Activated CD4-positive, alpha-beta T cell treated with anti-CD3 and anti-CD28 coated beads for 48 hours (primary cell): ENCODE data around the gene TTC19.

Source experiments
- DNase-seq: peaks from one replicate; pipeline ENCODE4 v3.0.0-alpha.2; 2020

The TTC19 gene, protein sequence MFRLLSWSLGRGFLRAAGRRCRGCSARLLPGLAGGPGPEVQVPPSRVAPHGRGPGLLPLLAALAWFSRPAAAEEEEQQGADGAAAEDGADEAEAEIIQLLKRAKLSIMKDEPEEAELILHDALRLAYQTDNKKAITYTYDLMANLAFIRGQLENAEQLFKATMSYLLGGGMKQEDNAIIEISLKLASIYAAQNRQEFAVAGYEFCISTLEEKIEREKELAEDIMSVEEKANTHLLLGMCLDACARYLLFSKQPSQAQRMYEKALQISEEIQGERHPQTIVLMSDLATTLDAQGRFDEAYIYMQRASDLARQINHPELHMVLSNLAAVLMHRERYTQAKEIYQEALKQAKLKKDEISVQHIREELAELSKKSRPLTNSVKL

DNA sequence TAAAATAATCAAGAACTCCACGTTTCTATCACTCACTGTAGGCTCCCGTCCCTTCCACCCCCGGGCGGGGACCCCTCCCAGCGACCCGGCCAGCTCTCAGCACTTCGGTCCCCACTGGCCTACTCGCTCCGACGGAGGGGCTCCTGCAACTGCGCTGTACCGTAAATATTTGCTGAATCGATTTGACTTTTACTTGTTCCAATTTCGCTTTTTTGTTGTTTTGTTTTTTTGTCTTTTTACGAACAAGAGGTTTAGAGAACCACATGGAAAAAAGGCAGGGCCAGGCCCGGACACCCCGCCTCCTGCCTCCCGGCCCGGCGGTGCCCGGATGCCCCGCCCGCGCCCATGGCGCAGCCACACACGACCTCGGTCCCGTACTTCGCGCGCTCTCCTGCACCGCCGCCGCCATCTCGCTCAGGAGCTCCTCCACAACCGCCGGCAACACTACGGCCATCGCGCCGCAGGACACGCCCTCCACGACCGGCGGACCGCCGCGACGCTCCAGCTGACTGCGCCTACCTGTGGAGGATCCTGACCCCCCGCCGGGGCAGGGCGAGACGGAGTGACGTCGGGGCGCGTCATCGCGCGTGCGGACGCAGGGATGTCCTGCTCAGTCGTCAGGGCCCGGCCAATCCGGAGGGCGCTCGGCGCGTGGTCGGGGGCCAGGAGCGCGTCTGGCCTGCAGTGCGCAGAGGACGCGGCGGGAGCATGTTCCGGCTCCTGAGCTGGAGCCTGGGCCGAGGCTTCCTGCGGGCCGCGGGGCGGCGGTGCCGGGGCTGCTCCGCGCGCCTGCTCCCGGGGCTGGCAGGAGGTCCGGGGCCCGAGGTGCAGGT lies at the start of gene TTC19, which contains the start of gene ZSWIM7:
TSS of gene TTC19 (plus strand) at position 684 of the 833 bp plus-strand sequence. CDS start at position 709, 25 bp downstream.
TSS of gene ZSWIM7 (minus strand) at position 564 of the 833 bp plus-strand sequence. CDS start at position 454, 110 bp downstream.
- DNase-seq = peak; percentile 96

DNA sequence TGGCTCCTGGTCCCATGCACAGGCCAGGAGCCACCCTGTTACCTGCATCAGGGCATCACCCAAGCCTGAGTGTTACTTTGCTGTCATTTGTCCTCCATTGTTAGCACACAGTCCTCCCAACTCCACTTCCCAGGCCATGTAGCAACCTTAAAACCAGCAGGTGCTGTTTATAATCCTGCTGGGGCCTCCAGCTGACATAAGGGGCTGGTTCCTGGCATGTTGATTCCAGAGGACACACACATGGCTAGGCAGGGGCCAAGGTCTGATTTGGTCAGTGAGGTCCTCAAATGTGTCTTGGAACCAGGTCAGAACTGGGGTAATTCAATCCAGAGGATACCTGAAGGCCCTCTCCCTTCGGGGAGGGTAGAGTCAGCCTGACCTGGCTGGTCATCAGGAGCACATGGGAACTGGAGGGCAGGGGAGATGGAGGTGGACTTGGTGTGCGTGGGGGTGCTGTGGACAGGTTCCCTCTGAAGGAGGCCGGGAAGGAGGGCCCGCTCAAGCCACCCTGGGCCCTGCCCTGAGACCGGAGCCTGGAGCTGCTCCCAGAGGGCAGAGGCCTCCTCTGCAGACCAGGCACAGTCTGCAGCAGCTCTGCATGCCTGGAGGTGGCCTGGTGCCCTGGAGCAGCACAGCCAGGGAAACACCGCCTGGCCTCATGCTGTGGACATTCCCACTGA lies 48.1 kb upstream of the TTC19 start:
- DNase-seq = no peak

DNA sequence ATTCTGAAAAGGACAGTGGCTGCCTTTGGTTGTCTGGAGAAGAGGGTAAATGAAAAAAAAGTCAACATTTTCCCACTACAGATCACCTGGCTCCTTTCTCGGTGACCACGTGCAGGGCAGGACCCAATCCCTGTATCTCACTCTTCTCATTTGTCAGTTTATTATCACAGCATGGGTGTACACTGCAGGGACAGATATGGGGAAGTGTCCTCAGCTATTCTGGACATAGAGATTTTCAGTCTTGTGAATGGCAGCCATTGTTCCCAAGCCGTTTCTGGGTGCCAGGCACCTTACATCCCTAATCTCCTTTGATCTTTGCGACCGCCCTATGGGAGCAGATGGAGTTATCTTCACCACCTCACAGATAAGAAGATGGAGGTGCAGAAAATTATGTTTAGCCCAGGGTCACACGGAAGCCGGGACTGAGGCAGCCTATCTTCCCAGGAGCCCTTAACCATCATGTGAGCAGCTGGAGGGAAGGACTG lies 47.5 kb upstream of the TTC19 start:
- DNase-seq = no peak

DNA sequence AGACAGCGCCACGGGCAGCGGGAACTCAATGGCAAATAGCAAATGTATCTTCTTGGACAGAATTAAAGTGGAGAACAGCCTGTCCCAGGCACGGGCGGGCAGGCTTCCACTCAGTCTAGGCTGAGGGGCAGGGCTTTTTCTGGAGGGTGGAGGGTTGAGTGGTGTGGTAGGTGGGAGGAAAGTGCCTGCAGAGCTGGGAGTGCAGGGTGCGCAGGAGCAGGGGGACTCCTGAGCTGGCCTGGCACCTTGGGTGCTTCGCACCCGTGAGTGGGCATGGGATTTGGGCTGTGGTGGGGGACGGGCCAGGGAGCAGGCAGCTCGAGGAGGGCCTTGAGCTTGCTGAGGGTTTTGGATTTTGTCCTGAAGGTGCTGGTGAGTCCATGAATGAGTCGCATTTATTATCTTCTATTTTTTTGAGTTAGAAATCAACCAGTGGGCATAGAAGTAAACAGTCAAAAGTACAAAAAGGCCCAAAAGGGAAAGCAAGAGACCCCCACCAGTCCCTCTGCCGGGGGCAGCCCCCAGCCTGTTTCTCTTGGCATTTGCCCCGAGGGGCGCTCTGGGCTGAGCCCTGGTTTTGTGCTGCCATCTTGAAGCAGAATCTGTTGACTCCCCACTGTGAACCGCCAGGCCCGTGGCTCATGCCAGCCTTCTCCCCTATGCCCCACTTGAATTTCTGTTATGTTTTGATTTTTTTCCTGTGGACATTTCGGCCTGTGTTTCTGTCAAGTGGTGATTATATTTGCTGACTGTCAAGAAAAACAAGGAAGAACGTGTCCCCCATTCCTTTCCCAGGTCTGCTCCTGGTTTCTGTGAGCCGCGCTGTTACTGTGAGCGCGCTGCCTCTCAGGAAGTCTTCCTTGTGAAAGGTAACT lies 46.5 kb upstream of the TTC19 start:
- DNase-seq = no peak

DNA sequence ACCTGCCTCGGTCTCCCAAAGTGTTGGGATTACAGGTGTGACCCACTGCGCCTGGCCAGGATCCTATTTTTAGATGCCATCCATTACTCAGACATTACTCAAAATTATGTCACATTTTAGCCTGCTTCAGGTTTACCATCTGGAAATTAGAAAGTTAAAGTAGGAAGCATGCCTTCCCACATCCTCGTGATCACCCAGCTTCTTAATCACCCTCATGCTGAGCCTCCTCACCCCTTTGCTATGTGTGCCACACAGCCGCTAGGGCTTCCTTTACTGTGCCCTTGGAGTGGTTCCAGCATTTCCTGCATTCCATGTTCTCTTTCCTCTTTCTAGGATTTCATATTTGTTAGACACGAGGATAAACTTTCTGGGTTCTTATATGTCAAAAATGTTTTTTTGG lies 45.4 kb upstream of the TTC19 start:
- no peak for DNase-seq

DNA sequence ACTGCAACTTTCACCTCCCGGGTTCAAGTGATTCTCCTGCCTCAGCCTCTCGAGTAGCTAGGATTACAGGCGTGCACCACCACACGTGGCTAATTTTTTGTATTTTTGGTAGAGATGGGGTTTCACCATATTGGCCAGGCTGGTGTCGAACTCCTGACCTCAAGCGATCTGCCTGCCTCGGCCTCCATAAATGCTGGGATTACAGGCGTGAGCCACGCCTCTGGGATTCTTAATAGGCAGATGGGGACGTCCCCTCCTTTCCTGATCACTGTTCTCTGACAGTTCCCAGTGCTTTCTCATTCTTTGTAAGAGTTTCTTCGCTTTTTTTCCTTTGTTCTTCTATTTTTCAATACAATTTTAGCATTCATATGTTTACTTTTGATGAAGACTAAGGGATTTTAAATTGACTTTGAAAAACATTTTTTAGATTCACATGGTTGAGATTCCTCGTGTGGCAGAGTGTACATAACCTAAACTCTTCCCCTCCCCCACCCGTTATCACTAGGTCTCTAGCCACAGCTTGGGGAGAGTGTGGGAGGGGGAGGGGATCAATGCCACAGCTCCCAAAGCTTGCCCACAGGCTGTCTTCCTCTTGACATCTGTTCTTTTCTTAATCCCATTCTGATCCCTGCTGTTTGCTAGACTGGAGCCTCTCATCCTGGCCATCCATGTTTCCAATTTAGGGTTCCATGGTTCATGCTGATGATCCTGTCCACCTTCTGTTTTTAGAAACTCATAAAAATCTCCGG lies 43.7 kb upstream of the TTC19 start:
- DNase-seq = no peak

DNA sequence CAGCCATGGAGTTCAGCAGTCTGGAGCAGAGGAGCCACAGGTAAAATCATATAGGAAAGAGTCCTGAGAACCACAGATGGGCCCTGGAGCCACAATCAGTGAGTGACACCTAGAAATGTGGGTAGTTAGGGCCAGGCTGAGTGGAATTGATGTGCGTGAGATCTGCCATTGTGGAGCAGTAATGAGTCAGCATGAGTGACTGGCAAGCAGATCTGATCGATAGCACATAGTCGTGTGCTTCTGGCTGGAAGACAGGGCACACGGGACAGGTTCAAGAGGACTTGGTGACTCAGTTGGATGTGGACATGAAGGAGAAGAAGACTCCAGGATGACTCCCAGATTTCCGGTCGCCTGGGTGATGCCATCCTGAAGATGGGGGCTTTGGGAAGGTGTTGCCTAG lies 42.4 kb upstream of the TTC19 start:
- DNase-seq = peak; percentile 61

DNA sequence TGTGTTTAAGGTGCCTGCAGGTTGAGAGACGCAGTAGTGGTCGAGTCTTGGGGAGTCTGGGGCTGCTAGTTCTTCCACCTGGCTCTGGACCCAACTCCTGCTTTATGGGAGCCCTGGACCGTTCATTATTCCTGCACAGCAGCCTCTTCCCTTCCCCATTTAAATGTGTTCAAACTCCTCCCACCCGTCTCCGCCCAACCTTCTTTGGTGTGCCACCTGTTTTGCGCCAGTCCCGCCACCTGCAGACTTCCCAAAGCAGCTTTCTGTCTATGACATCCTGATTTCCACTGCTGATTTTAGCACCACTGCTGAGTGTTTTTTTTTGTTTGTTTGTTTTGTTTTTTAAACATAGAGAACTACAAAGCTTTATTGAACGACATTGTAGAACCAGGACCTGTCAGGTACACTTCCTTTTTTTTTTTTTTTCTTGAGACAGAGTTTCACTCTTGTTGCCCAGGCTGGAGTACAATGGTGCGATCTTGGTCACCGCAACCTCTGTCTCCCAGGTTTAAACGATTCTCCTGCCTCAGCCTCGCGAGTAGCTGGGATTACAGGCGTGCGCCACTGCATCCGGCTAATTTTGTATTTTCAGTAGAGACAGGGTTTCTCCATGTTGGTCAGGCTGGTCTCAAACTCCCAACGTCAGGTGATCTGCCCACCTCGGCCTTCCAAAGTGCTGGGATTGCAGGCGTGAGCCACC lies 41.9 kb upstream of the TTC19 start:
- no peak for DNase-seq

DNA sequence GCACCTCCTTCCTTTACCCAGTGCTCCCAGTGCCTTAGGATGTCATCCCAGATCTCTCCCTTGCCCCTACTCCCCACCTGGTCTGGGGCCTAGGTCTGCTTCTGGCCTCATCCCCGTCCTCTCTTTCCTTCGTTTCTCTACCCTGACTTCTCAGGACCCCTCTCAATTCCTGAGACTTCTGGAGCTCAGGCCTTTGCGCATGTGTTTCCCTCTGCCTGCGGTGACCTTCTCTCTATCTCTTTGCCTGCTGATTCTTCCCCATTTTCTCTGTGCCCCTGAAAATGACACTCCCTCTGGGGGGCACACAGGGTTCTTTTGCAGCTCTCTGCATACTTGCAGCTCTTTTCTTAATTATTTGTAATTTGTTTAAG lies 41.2 kb upstream of the TTC19 start:
- DNase-seq = no peak

DNA sequence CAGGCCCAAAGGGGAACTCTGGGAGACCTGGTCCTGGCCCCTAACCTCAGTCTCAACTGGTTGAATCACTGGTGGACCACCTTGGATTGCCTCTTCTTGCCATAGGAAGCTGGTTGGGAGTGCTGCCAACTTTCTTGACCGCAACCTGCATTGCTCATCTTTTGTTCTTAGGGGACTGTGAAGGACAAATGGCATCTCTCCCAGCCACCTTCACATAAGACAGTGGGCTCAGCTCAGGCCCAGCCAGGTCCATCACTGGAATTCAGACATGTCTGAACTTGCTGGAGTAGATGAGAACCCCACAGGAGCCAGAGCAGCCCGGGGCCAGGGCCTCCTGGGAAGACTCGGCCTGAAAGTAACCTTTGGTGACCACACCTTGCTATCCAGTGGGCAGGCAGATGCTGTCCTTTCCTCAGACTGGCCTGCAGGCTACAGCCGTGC lies 35.9 kb upstream of the TTC19 start:
- no peak for DNase-seq

DNA sequence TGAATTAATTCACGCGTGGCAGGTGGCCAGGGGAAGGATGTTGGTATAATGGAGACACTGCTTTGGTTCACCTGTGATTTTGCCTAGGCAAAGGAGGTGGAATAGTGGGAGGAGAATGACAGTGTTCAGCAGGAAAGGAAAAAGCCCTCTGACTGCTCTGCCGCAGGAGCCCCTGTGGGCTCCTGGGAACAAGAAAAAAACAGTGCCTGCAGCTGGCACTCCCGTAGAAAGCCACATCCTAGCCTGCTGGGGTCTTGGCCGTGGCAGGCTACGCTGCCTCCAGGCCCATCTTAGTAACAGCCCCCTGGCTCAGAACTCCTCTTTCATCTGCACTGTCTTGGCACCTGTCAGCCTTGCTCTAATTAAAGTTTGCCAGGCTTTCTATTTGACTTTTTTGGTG lies 34.1 kb upstream of the TTC19 start:
- DNase-seq = no peak

DNA sequence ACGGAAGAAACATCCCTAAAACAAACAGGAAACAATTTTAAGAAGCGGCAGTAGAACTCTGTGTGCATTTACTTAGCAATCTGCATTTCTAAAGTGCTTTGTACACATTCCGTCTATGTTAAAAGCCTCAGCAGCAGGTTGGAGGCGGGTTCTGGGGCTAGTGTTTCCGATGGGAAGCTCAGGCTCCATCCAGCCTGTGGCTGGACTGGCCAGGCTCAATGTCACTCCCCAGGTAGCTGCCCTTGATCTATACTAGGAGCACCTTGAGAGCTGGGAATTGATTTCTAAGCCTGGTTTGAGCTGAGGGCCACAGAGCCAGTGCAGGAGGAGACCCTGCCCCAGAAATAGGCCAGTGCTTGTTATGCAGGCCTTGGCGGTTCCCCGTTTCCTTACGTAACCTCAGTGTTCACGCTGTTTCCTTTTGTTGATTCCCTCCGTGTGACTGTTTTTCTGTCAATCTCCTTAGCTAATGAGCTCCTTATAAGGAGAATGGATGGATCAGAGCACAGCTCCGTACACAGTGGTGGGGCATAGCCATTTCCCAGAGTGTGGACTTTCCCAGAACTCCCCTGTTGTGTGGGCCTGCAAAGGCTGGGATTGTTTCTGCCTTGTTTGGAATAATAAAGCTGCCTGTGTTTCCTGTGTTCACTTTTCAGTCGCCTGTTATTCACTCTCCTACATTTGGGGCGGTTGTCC lies 33.3 kb upstream of the TTC19 start:
- no peak for DNase-seq

DNA sequence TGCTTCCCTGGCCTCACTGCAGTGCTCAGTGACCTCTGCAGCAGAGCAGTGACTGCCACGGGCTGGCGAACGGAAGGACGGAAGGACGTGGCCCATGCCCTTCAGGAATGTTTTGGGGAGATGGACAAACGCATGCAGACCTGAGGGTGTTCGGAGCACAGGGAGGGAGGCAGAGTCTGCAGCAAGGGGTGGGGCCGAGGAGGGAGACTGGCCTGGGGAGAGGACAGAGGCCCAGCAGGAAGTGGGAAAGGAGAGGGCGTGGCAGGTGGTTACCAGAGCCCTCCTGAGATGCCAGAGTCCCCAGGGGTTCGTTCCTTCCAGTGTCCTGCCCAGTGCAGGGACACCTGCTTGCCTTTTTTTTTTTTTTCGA lies 32.8 kb upstream of the TTC19 start:
- no peak for DNase-seq

DNA sequence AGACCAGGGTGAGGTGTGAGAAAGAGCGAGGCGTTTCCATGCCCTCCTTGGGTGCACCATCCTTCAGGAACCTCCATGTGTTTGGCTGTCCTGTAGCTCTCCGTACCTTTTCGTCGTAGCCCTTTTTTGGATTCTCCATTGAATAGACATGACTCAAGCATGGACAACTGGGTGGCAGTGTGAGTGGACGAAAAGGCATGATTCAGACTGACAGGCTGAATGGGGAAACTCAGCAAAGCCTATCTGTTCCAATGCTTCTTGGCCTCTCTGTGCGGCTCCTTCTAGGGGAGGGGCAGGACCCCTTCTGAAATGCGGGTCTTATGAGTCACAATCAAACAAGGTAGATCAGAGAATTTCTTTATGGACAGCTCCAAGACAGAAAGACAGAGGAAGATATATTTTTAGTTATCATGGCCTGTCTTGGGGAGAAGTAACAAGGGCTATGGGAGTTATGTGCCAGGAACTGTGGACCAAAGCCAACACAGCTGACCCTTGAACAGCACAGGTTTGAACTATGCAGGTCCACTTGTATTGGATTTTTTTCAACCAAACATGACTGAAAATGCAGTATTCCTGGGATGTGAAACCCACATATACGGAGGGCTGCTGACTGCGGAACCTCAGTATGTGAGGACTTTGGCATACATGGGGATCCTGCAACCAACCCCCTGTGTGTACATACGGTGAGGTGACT lies 31.8 kb upstream of the TTC19 start:
- no peak for DNase-seq

DNA sequence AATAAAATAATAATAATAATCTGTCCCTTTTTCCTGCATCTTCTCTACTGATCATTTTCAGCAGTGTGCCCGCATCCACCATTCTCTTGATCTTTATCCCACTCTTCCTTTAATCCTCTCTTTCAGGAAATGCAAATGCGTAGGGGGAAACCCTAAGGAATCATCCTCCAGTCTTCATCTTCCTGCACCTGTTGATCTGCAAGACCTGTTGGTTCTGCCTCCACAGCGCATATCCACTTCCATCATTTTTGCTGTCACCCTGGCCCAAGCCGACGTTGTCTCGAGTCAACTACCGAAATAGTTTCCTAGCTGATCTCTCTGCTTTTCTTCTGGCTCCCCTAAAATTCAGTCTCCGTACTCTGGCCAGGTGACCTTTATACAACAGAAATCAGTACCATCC lies 30.2 kb upstream of the TTC19 start:
- DNase-seq = no peak

DNA sequence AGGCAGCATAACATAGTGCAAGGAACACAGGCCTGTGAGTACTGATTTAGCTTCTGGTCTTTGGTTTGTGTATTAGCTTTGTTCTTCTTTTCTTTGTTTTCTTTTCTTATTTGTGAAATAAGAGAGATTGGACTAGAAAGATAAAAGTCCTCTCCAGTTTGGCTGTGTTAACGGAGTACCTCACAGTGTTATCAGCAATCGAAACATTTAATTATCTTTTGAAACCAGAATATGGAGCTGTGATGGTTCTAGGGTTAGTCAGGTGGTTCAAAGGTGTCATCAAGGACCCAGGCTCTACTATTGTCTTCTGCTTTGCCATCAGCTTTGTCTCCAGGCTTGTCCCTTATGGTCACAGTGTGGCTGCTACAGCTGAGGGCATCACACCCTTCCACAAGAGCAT lies 29.1 kb upstream of the TTC19 start:
- no peak for DNase-seq

DNA sequence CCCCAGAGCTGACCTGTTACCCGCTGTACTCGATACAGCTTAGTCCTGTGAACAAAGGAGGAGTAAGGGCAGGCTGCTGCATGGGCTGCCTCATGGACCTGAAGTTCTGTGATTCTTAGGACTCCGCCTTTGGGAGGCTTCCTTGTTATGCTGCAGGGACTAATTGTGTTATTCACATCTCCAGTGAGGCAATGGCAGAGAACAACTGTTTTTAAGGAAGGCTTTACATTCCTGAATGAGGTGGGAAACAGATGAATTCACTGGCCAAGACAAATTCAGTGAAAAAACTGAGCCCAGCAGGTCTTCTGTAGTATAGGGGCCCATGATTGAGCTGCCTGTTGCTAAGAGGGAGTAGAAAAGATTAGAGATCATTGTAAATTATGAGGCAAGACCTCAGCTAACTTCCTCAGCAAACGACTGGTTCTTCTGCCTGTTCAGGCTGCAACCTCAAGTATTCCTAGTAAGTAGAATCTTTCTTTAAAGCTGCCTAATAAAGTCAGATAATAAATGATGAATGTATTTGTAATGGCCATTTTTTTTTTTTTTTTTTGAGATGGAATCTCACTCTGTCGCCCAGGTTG lies 28.4 kb upstream of the TTC19 start:
- DNase-seq = no peak

DNA sequence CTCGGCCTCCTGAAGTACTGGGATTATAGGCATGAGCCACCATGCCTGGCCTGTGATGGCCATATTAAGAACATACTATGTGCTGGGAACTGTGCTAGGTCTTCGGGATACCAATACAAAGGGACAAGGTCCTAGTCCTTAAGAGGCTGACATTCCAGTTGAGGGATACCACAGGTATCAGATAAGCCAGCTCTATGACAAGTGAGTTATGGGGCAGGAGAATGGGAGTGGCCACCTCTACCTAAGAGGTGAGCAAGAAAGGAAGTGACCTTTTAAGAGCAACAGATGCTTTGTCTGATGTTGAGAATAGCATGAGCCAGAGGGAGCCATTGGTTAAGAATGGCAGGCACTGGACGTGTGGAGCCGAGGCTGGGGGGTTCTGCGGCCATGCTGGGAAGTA lies 27.7 kb upstream of the TTC19 start:
- DNase-seq = no peak

DNA sequence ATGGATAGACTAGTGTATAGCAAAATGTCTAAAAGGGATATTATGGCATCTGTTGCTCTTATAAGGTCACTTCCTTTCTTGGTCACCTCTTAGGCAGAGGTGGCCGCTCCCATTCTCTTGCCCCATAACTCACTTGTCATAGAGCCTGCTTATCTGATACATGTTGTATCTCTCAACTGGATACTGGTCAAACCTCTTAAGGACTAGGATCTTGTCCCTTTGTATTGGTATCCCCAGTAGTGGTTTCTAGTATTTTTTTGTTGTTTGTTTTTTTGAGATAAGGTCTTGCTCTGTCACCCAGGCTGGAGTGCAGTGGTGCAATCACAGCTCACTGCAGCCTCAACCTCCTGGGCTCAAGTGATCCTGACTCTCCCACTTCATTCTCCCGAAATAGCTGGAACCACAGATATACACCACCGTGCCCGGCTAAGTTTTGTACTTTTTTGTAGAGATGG lies 27.1 kb upstream of the TTC19 start:
- DNase-seq = no peak
